ENCODE measurements around the gene TRAFD1. TPM values are rescaled to one million over a fixed set of nuclear protein-coding genes. Genes with fewer than 3 reads are reported as not detected.

The TRAFD1 gene
- total and polyA plus RNA-seq, 9 of the 15 experiments (the other 6 are each of a cell fraction or from before 2014, with no cell fraction given), result 41.3 to 85.5 (median 54.5) TPM

DNA sequence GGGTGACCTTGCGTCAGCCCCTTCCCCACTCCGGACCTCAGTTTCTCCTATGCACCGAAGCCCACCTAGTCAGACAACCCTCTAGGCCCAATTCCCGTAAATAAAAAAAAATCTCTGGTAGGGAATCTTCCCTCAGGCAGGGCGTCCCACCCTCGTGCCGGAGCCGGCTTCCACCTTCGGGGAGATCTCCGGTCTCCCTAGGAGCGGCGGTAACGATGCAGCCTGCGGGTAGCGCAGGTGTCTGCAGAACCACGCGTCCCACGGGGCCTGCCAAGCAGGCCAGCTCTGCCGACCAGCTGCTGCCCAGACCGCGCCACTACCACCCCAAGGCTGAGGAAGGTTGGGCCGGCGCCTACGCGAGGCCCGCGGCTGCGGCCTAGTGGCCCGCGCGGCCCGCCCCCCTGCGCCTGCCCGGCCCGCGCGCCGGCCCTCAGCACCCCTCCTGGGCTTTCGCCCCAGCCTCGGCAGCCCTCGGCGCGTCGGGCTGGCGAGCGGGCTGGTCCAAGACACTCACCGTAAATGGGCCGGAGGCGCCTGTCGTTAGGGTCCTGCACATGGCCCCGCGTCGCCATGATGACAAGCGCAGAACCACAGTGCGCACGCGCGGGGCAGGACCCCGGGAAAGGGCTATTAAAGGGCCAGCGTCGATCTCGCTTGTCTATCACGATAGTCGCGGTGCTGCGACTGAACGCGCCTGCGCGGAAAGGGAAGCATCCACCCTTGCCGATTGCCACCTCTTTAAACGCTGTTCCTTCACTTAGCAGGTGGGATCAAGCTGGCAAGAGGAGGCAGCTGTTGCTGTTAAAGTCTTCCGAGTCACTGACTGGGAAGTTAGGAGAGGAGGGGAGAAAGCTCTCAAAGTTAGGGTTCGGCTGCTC, 16.9 kb upstream of the TRAFD1 start, which contains the start of gene NAA25 (continued):
- TF ChIP-seq SRSF3 (IDR thresholded peaks at IDR 0.05; ENCODE audit: insufficient read depth, low read length) (0 out of 2 replicates have a peak, but pooled peaks have one; percentile 77), ZNF133 (CRISPR knock-in tag; IDR thresholded peaks at IDR 0.05) (no peak), HDGF (IDR thresholded peaks at IDR 0.05) (no peak), ZNF24 (IDR thresholded peaks at IDR 0.05) (no peak; the same call in 1 of the 2 replicates), SNRNP70 (optimal IDR thresholded peaks at IDR 0.05; ENCODE audit: low read depth, low read length) (no peak), ZNF324 (CRISPR knock-in tag; IDR thresholded peaks at IDR 0.05) (0 out of 2 replicates have a peak, but pooled peaks have one; percentile 28), ARNT (IDR thresholded peaks at IDR 0.05) (0 out of 4 replicates have a peak, but pooled peaks of 1 of the 2 experiments have one; percentile 1), ZNF143 (CRISPR knock-in tag; IDR thresholded peaks at IDR 0.05) (no peak), E2F3 (CRISPR knock-in tag; IDR thresholded peaks at IDR 0.05) (no peak), ZNF175 (CRISPR knock-in tag; IDR thresholded peaks at IDR 0.05; ENCODE audit: low read depth) (no peak), JUNB (CRISPR knock-in tag; conservative IDR thresholded peaks at IDR 0.05) (no peak)
- TF ChIP-seq, protein P1, sequence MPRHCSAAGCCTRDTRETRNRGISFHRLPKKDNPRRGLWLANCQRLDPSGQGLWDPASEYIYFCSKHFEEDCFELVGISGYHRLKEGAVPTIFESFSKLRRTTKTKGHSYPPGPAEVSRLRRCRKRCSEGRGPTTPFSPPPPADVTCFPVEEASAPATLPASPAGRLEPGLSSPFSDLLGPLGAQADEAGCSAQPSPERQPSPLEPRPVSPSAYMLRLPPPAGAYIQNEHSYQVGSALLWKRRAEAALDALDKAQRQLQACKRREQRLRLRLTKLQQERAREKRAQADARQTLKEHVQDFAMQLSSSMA (CRISPR knock-in tag; IDR thresholded peaks at IDR 0.05), result no peak
- TF ChIP-seq, protein P2, sequence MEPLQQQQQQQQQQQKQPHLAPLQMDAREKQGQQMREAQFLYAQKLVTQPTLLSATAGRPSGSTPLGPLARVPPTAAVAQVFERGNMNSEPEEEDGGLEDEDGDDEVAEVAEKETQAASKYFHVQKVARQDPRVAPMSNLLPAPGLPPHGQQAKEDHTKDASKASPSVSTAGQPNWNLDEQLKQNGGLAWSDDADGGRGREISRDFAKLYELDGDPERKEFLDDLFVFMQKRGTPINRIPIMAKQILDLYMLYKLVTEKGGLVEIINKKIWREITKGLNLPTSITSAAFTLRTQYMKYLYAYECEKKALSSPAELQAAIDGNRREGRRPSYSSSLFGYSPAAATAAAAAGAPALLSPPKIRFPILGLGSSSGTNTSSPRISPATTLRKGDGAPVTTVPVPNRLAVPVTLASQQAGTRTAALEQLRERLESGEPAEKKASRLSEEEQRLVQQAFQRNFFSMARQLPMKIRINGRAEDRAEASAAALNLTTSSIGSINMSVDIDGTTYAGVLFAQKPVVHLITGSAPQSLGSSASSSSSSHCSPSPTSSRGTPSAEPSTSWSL (CRISPR knock-in tag; IDR thresholded peaks at IDR 0.05; ENCODE audit: borderline replicate concordance), result no peak
- TF ChIP-seq, protein P3, sequence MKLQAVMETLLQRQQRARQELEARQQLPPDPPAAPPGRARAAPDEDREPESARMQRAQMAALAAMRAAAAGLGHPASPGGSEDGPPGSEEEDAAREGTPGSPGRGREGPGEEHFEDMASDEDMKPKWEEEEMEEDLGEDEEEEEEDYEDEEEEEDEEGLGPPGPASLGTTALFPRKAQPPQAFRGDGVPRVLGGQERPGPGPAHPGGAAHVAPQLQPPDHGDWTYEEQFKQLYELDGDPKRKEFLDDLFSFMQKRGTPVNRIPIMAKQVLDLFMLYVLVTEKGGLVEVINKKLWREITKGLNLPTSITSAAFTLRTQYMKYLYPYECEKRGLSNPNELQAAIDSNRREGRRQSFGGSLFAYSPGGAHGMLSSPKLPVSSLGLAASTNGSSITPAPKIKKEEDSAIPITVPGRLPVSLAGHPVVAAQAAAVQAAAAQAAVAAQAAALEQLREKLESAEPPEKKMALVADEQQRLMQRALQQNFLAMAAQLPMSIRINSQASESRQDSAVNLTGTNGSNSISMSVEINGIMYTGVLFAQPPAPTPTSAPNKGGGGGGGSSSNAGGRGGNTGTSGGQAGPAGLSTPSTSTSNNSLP (IDR thresholded peaks at IDR 0.05; ENCODE audit: borderline replicate concordance, low read depth, low read length), result no peak
- TF ChIP-seq, protein P4, sequence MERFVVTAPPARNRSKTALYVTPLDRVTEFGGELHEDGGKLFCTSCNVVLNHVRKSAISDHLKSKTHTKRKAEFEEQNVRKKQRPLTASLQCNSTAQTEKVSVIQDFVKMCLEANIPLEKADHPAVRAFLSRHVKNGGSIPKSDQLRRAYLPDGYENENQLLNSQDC (CRISPR knock-in tag; IDR thresholded peaks at IDR 0.05), result no peak
- TF ChIP-seq, protein P5, sequence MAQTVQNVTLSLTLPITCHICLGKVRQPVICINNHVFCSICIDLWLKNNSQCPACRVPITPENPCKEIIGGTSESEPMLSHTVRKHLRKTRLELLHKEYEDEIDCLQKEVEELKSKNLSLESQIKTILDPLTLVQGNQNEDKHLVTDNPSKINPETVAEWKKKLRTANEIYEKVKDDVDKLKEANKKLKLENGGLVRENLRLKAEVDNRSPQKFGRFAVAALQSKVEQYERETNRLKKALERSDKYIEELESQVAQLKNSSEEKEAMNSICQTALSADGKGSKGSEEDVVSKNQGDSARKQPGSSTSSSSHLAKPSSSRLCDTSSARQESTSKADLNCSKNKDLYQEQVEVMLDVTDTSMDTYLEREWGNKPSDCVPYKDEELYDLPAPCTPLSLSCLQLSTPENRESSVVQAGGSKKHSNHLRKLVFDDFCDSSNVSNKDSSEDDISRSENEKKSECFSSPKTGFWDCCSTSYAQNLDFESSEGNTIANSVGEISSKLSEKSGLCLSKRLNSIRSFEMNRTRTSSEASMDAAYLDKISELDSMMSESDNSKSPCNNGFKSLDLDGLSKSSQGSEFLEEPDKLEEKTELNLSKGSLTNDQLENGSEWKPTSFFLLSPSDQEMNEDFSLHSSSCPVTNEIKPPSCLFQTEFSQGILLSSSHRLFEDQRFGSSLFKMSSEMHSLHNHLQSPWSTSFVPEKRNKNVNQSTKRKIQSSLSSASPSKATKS (CRISPR knock-in tag; IDR thresholded peaks at IDR 0.05), result no peak
- TF ChIP-seq, protein P6, sequence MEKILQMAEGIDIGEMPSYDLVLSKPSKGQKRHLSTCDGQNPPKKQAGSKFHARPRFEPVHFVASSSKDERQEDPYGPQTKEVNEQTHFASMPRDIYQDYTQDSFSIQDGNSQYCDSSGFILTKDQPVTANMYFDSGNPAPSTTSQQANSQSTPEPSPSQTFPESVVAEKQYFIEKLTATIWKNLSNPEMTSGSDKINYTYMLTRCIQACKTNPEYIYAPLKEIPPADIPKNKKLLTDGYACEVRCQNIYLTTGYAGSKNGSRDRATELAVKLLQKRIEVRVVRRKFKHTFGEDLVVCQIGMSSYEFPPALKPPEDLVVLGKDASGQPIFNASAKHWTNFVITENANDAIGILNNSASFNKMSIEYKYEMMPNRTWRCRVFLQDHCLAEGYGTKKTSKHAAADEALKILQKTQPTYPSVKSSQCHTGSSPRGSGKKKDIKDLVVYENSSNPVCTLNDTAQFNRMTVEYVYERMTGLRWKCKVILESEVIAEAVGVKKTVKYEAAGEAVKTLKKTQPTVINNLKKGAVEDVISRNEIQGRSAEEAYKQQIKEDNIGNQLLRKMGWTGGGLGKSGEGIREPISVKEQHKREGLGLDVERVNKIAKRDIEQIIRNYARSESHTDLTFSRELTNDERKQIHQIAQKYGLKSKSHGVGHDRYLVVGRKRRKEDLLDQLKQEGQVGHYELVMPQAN (IDR thresholded peaks at IDR 0.05; ENCODE audit: borderline replicate concordance), result no peak; the same call in 1 of the 2 replicates
